Keratinocyte (primary cell): ENCODE data around the gene TMEM258.

ENCODE experiments used
- EZH2 ChIP-seq: IDR thresholded peaks from one replicate; pipeline ENCODE4 v1.6.1; 2012; ENCODE audit warnings: inconsistent platforms, mild to moderate bottlenecking, low read length, moderate library complexity
- TF ChIP-seq, protein P1 (sequence below), 3 experiments: IDR thresholded peaks in 1 of 3; conservative IDR thresholded peaks in 1 of 3; optimal IDR thresholded peaks in 1 of 3; 2 replicates in 2 of 3; 3 replicates in 1 of 3; pipeline versions ENCODE3 to v1.5.1; 2011; ENCODE audit warnings: low read length in 3 of 3, mild to moderate bottlenecking in 3 of 3, moderate library complexity in 2 of 3, control low read depth in 1 of 3, inconsistent platforms in 1 of 3; ENCODE audit not compliant: insufficient read depth in 2 of 3; ENCODE audit errors: extremely low read depth in 1 of 3

DNA sequence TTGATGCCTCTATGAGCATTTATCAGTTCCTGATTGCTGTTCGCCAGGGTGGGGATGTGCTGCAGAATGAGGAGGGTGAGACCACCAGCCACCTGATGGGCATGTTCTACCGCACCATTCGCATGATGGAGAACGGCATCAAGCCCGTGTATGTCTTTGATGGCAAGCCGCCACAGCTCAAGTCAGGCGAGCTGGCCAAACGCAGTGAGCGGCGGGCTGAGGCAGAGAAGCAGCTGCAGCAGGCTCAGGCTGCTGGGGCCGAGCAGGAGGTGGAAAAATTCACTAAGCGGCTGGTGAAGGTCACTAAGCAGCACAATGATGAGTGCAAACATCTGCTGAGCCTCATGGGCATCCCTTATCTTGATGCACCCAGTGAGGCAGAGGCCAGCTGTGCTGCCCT, 3.1 kb upstream of the TMEM258 start:
- TF ChIP-seq, protein P1, sequence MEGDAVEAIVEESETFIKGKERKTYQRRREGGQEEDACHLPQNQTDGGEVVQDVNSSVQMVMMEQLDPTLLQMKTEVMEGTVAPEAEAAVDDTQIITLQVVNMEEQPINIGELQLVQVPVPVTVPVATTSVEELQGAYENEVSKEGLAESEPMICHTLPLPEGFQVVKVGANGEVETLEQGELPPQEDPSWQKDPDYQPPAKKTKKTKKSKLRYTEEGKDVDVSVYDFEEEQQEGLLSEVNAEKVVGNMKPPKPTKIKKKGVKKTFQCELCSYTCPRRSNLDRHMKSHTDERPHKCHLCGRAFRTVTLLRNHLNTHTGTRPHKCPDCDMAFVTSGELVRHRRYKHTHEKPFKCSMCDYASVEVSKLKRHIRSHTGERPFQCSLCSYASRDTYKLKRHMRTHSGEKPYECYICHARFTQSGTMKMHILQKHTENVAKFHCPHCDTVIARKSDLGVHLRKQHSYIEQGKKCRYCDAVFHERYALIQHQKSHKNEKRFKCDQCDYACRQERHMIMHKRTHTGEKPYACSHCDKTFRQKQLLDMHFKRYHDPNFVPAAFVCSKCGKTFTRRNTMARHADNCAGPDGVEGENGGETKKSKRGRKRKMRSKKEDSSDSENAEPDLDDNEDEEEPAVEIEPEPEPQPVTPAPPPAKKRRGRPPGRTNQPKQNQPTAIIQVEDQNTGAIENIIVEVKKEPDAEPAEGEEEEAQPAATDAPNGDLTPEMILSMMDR (optimal IDR thresholded peaks at IDR 0.05 in 1 of 3, IDR thresholded peaks at IDR 0.05 in 1 of 3, conservative IDR thresholded peaks at IDR 0.05 in 1 of 3; ENCODE audit: extremely low read depth in 1 of 3, insufficient read depth in 2 of 3, low read length in 3 of 3): no peak
- no peak for TF ChIP-seq EZH2
